Endodermal cell (in vitro differentiated cells): ENCODE results near the gene CRYGD. TPM values are rescaled to one million over a fixed set of nuclear protein-coding genes. Genes with fewer than 3 reads are reported as not detected.

ENCODE experiments used
- DNase-seq: peaks from one replicate; pipeline ENCODE4 v3.0.0-alpha.2; 2017
- H3K27ac ChIP-seq: 2 replicates; pipeline ENCODE4 v1.5.1; 2013; ENCODE audit warnings: mild to moderate bottlenecking, low read depth, low read length, moderate library complexity
- H3K27me3 ChIP-seq: 2 replicates; pipeline ENCODE4 v1.6.1; 2013; ENCODE audit warnings: mild to moderate bottlenecking, low read length, moderate library complexity; ENCODE audit not compliant: insufficient read depth, control insufficient read depth, poor library complexity, severe bottlenecking
- H3K36me3 ChIP-seq: 2 replicates; pipeline ENCODE4 v1.7.0; 2013; ENCODE audit warnings: mild to moderate bottlenecking, low read length, moderate library complexity; ENCODE audit not compliant: control insufficient read depth, insufficient read depth
- H3K4me1 ChIP-seq: one replicate; pipeline ENCODE4 v1.7.0; 2013; ENCODE audit warnings: low read length; ENCODE audit not compliant: control insufficient read depth, insufficient read depth
- H3K4me3 ChIP-seq: 2 replicates; pipeline ENCODE4 v1.5.1; 2013; ENCODE audit warnings: mild to moderate bottlenecking, low read length, moderate library complexity
- H3K9ac ChIP-seq: 2 replicates; pipeline ENCODE4 v1.6.1; 2013; ENCODE audit warnings: mild to moderate bottlenecking, low read length, moderate library complexity; ENCODE audit not compliant: poor library complexity, severe bottlenecking; ENCODE audit errors: extremely low read depth
- H3K9me3 ChIP-seq: 2 replicates; pipeline ENCODE4 v1.6.1; 2013; ENCODE audit warnings: mild to moderate bottlenecking, low read length, moderate library complexity; ENCODE audit not compliant: control insufficient read depth
- H3K27ac Mint-ChIP-seq: 2 replicates; pipeline ENCODE4 v1.8.0; 2020; ENCODE audit warnings: mixed read lengths
- H3K27me3 Mint-ChIP-seq: 2 replicates; pipeline ENCODE4 v1.8.0; 2021; ENCODE audit warnings: mild to moderate bottlenecking, mixed read lengths; ENCODE audit not compliant: insufficient read depth
- H3K36me3 Mint-ChIP-seq: 2 replicates; pipeline ENCODE4 v1.8.0; 2020; ENCODE audit warnings: low read depth, mixed read lengths
- H3K4me1 Mint-ChIP-seq: 2 replicates; pipeline ENCODE4 v1.8.0; 2020; ENCODE audit warnings: mixed read lengths
- H3K4me3 Mint-ChIP-seq: 2 replicates; pipeline ENCODE4 v1.8.0; 2020; ENCODE audit warnings: mild to moderate bottlenecking, moderate library complexity, mixed read lengths
- H3K9me3 Mint-ChIP-seq: 2 replicates; pipeline ENCODE4 v1.8.0; 2020; ENCODE audit warnings: mild to moderate bottlenecking, mixed read lengths
- CTCF ChIP-seq: fragments of 200-600 bp; sonication (generic); conservative IDR thresholded peaks from 2 replicates; pipeline ENCODE4 v1.5.0; 2021; ENCODE audit warnings: antibody characterized with exemption, mild to moderate bottlenecking
- WGBS, 2 experiments: methylation state at CpG; one replicate each; pipeline versions ENCODE4 v1.1.5 to v1.1.7; 2013; ENCODE audit warnings: missing lambda C conversion rate in 2 of 2, mixed read lengths in 1 of 2; ENCODE audit not compliant: insufficient coverage in 1 of 2, insufficient read length in 1 of 2; 5-methylcytosine and 5-hydroxymethylcytosine counted together
- total RNA-seq, 2 donors: library from RNA; stranded (reverse); fragmentation: NEBNext Ultra II Directional in 1 of 2; extraction: Animal tissue kit (Norgen Biotek cat#: 25700) in 1 of 2; gene quantifications; 2 replicates in 1 of 2; 3 replicates in 1 of 2; pipeline ENCODE4 v1.2.1, GENCODE V29; 2021

CRYGD gene
- total RNA-seq, 2 donors from 2014 or later = 2.2 TPM; not detected in 1

- Mint-ChIP-seq H3K4me3 (no peak overlapping the region), H3K9me3 (peaks cover 44% of the 10 kb centered on the region), H3K27me3 (no peaks in the 10 kb centered on the region), H3K27ac (no peak overlapping the region), H3K36me3 (peaks cover 8% of the 10 kb centered on the region), H3K4me1 (peaks cover 8% of the 10 kb centered on the region)
- H3K36me3 ChIP-seq = no peaks in the 10 kb centered on the region
- H3K9me3 ChIP-seq = peaks cover 50% of the 10 kb centered on the region
- H3K4me1 ChIP-seq = no peaks in the 10 kb centered on the region
- no peak overlapping the region for H3K4me3 ChIP-seq
- 87 to 100% methylated on average over 2 of the region's 2 CpGs for WGBS, 2 experiments
- DNase-seq = no peak
- H3K27ac ChIP-seq = no peak overlapping the region
- H3K27me3 ChIP-seq = no peaks in the 10 kb centered on the region
- H3K9ac ChIP-seq = no peak overlapping the region
- TF ChIP-seq CTCF = no peak
Measured at GRCh38 chr2:208136716-208137094, 12.4 kb upstream of the CRYGD start.

- Histone ChIP-seq H3K9me3 (peaks cover 45% of the 10 kb centered on the region), H3K27ac (no peak overlapping the region), H3K36me3 (no peaks in the 10 kb centered on the region), H3K4me3 (no peak overlapping the region), H3K9ac (no peak overlapping the region), H3K4me1 (no peaks in the 10 kb centered on the region), H3K27me3 (no peaks in the 10 kb centered on the region)
- 94% methylated on average over 7 to 11 of the region's 11 CpGs for WGBS, 2 experiments
- H3K4me3 Mint-ChIP-seq = no peak overlapping the region
- no peak for TF ChIP-seq CTCF
- H3K9me3 Mint-ChIP-seq = peaks cover 40% of the 10 kb centered on the region
- no peaks in the 10 kb centered on the region for H3K27me3 Mint-ChIP-seq
- no peak for DNase-seq
- H3K27ac Mint-ChIP-seq = no peak overlapping the region
- H3K4me1 Mint-ChIP-seq = peaks cover 9% of the 10 kb centered on the region
- peaks cover 8% of the 10 kb centered on the region for H3K36me3 Mint-ChIP-seq
Measured at GRCh38 chr2:208135794-208136715, 11.7 kb upstream of the CRYGD start.

GRCh38 chr2:208134928-208135586 is 10.7 kb upstream of the CRYGD start:
- Histone ChIP-seq H3K4me3 (no peak overlapping the region), H3K9me3 (peaks cover 35% of the 10 kb centered on the region), H3K4me1 (no peaks in the 10 kb centered on the region), H3K9ac (no peak overlapping the region), H3K36me3 (no peaks in the 10 kb centered on the region), H3K27me3 (no peaks in the 10 kb centered on the region), H3K27ac (no peak overlapping the region)
- H3K4me1 Mint-ChIP-seq = peaks cover 15% of the 10 kb centered on the region
- no peak for DNase-seq
- no peak overlapping the region for H3K4me3 Mint-ChIP-seq
- peaks cover 31% of the 10 kb centered on the region for H3K9me3 Mint-ChIP-seq
- WGBS, 2 experiments = 62 to 65% methylated on average over 6 to 7 of the region's 8 CpGs
- no peak for TF ChIP-seq CTCF
- no peak overlapping the region for H3K27ac Mint-ChIP-seq
- H3K36me3 Mint-ChIP-seq = peaks cover 8% of the 10 kb centered on the region
- no peaks in the 10 kb centered on the region for H3K27me3 Mint-ChIP-seq
